ENCODE data around the gene NCS1.
"Not testable (repeated sequence)": the region's sequence is repeated elsewhere in the genome, so short reads cannot be mapped to it uniquely, and the experiment has no call there.

Gene NCS1

GRCh38 chr9:130240410-130241197, 68.4 kb downstream of the NCS1 start:
- peak; percentile 71 to 74 for DNase-seq

GRCh38 chr9:130241198-130241535, 69.0 kb downstream of the NCS1 start:
- DNase-seq: no peak

- no peak for DNase-seq
These were observed 70.2 kb downstream of the NCS1 start for GRCh38 chr9:130242270-130243014.

- DNase-seq: peak; percentile 53 to 67
These were observed 71.0 kb downstream of the NCS1 start for GRCh38 chr9:130243015-130243881.

- no peak for DNase-seq
These were observed 71.6 kb downstream of the NCS1 start for GRCh38 chr9:130243882-130244170.

GRCh38 chr9:130244548-130245165, 72.5 kb downstream of the NCS1 start:
- DNase-seq: no peak

GRCh38 chr9:130245474-130245873, 73.3 kb downstream of the NCS1 start:
- no peak for DNase-seq

- DNase-seq: no peak
These were observed 73.9 kb downstream of the NCS1 start for GRCh38 chr9:130246126-130246525.

- DNase-seq: no peak
These were observed 82.8 kb downstream of the NCS1 start for GRCh38 chr9:130254747-130255630.

- no peak for DNase-seq
These were observed 83.5 kb downstream of the NCS1 start for GRCh38 chr9:130255631-130256134.

GRCh38 chr9:130256644-130257043, 84.4 kb downstream of the NCS1 start:
- DNase-seq: no peak

GRCh38 chr9:130258137-130258536, 85.9 kb downstream of the NCS1 start:
- not testable (repeated sequence) for DNase-seq

- no peak for DNase-seq
These were observed 86.8 kb downstream of the NCS1 start for GRCh38 chr9:130259044-130259443.

GRCh38 chr9:130260816-130261765, 88.9 kb downstream of the NCS1 start:
- DNase-seq: no peak

- DNase-seq: peak in 1 of 2 donors; percentile 19
These were observed 90.0 kb downstream of the NCS1 start for GRCh38 chr9:130262061-130262745.

GRCh38 chr9:130262771-130263170, 90.6 kb downstream of the NCS1 start:
- no peak for DNase-seq

GRCh38 chr9:130263601-130264413, 91.6 kb downstream of the NCS1 start:
- DNase-seq: no peak

- DNase-seq: no peak
These were observed 92.5 kb downstream of the NCS1 start for GRCh38 chr9:130264414-130265350.
